ENCODE results near the gene DHRS1. TPM values are rescaled to one million over a fixed set of nuclear protein-coding genes. Genes with fewer than 3 reads are reported as not detected.

The DHRS1 gene
- total RNA-seq, 1 experiment from 2014 or later = 19.7 TPM

GRCh38 chr14:24313913-24314312, 14.3 kb upstream of the DHRS1 start:
- Mint-ChIP-seq H3K4me1 (ENCODE audit: low read depth, unreplicated experiment) (peaks cover 8% of the 10 kb centered on the region), H3K27ac (ENCODE audit: unreplicated experiment) (no peak overlapping the region), H3K27me3 (ENCODE audit: unreplicated experiment) (peaks cover 33% of the 10 kb centered on the region), H3K36me3 (ENCODE audit: insufficient read depth, unreplicated experiment) (peaks cover 41% of the 10 kb centered on the region), H3K9me3 (ENCODE audit: low read depth, unreplicated experiment) (no peaks in the 10 kb centered on the region), H3K4me3 (ENCODE audit: low read depth, unreplicated experiment) (no peak overlapping the region)
- CTCF ChIA-PET = no interaction called here
- TF ChIP-seq CTCF (IDR thresholded peaks at IDR 0.05; ENCODE audit: unreplicated experiment) = no peak
- DNase-seq = no peak
- no TSS peak for BruUV-seq (replicated peaks)
- intact Hi-C loops (cut with micrococcal nuclease; ENCODE audit: unreplicated experiment) = no loop called here

- no peaks in the 10 kb centered on the region for H3K9me3 Mint-ChIP-seq (ENCODE audit: low read depth, unreplicated experiment)
- no peak overlapping the region for H3K4me3 Mint-ChIP-seq (ENCODE audit: low read depth, unreplicated experiment)
- BruUV-seq (replicated peaks) = no TSS peak
- peaks cover 14% of the 10 kb centered on the region for H3K4me1 Mint-ChIP-seq (ENCODE audit: low read depth, unreplicated experiment)
- CTCF ChIA-PET = interaction anchor here (0.5 kb wide), 1 partner anchor 187 kb away, joined by 3 read pairs; no protein-coding TSS in a partner anchor
- H3K36me3 Mint-ChIP-seq (ENCODE audit: insufficient read depth, unreplicated experiment) = peaks cover 51% of the 10 kb centered on the region
- TF ChIP-seq CTCF (IDR thresholded peaks at IDR 0.05; ENCODE audit: unreplicated experiment) = no peak
- no peak for DNase-seq
- H3K27me3 Mint-ChIP-seq (ENCODE audit: unreplicated experiment) = peaks cover 23% of the 10 kb centered on the region
- intact Hi-C loops (cut with micrococcal nuclease; ENCODE audit: unreplicated experiment) = no loop called here
- H3K27ac Mint-ChIP-seq (ENCODE audit: unreplicated experiment) = no peak overlapping the region
These were observed 13.3 kb upstream of the DHRS1 start for GRCh38 chr14:24312736-24313507.

- H3K9me3 Mint-ChIP-seq (ENCODE audit: low read depth, unreplicated experiment) = no peaks in the 10 kb centered on the region
- H3K27ac Mint-ChIP-seq (ENCODE audit: unreplicated experiment) = no peak overlapping the region
- peaks cover 14% of the 10 kb centered on the region for H3K27me3 Mint-ChIP-seq (ENCODE audit: unreplicated experiment)
- no peak for TF ChIP-seq CTCF (IDR thresholded peaks at IDR 0.05; ENCODE audit: unreplicated experiment)
- BruUV-seq (replicated peaks) = no TSS peak
- H3K4me1 Mint-ChIP-seq (ENCODE audit: low read depth, unreplicated experiment) = peaks cover 23% of the 10 kb centered on the region
- intact Hi-C loops (cut with micrococcal nuclease; ENCODE audit: unreplicated experiment) = no loop called here
- no peak overlapping the region for H3K4me3 Mint-ChIP-seq (ENCODE audit: low read depth, unreplicated experiment)
- H3K36me3 Mint-ChIP-seq (ENCODE audit: insufficient read depth, unreplicated experiment) = peaks cover 50% of the 10 kb centered on the region
- CTCF ChIA-PET = no interaction called here
- DNase-seq = no peak
These were observed 12.4 kb upstream of the DHRS1 start for GRCh38 chr14:24311837-24312615.

GRCh38 chr14:24310646-24311604, 11.3 kb upstream of the DHRS1 start, which contains the start of gene LTB4R:
Gene LTB4R, plus strand, starts transcription at chr14:24311502. Its CDS starts 4,150 bp downstream, at chr14:24315652.
- no peak for DNase-seq
- H3K4me1 Mint-ChIP-seq (ENCODE audit: low read depth, unreplicated experiment) = peaks cover 26% of the 10 kb centered on the region
- peaks cover 5% of the 10 kb centered on the region for H3K27me3 Mint-ChIP-seq (ENCODE audit: unreplicated experiment)
- H3K27ac Mint-ChIP-seq (ENCODE audit: unreplicated experiment) = no peak within 1 kb of the TSS
- intact Hi-C loops (cut with micrococcal nuclease; ENCODE audit: unreplicated experiment) = no loop called here
- no TSS peak for BruUV-seq (replicated peaks)
- H3K36me3 Mint-ChIP-seq (ENCODE audit: insufficient read depth, unreplicated experiment) = peaks cover 45% of the 10 kb centered on the region
- no peaks in the 10 kb centered on the region for H3K9me3 Mint-ChIP-seq (ENCODE audit: low read depth, unreplicated experiment)
- no peak for TF ChIP-seq CTCF (IDR thresholded peaks at IDR 0.05; ENCODE audit: unreplicated experiment)
- CTCF ChIA-PET = no interaction called here
- no peak within 1 kb of the TSS for H3K4me3 Mint-ChIP-seq (ENCODE audit: low read depth, unreplicated experiment)
